SU-DHL-6 (cell line): ENCODE measurements around the gene THAP3.

Experiments used
- H2AFZ ChIP-seq: fragments of 200-600 bp; sonication (generic); 2 replicates; pipeline ENCODE4 v1.6.1; 2014; ENCODE audit warnings: low read depth, mild to moderate bottlenecking, moderate library complexity, mixed read lengths, antibody characterized with exemption, low read length; ENCODE audit not compliant: severe bottlenecking
- H3F3A ChIP-seq: fragments of 200-600 bp; shearing (Covaris generic); 2 replicates; pipeline ENCODE4 v1.6.0; 2016; ENCODE audit warnings: antibody characterized with exemption, mild to moderate bottlenecking; ENCODE audit not compliant: insufficient read depth
- H3K27ac ChIP-seq: fragments of 200-600 bp; sonication (generic); 2 replicates; pipeline ENCODE4 v1.5.1; 2016; ENCODE audit warnings: low read depth, mild to moderate bottlenecking, low read length, moderate library complexity, mixed read lengths
- H3K27me3 ChIP-seq: fragments of 200-600 bp; sonication (generic), shearing (Covaris generic); 2 replicates; pipeline ENCODE4 v1.6.0; 2014; ENCODE audit warnings: mild to moderate bottlenecking, low read length
- H3K36me3 ChIP-seq: fragments of 200-600 bp; sonication (generic); 2 replicates; pipeline ENCODE4 v1.6.1; 2014; ENCODE audit warnings: mild to moderate bottlenecking, low read length, mixed read lengths
- H3K4me2 ChIP-seq: fragments of 300-600, 200-600 bp; shearing (Covaris generic), sonication (generic); 2 replicates; pipeline ENCODE4 v1.6.0; 2014; ENCODE audit warnings: low read length, low read depth, mild to moderate bottlenecking; ENCODE audit not compliant: poor library complexity, severe bottlenecking
- H3K4me3 ChIP-seq: fragments of 200-600 bp; sonication (generic); 2 replicates; pipeline ENCODE4 v1.5.1; 2014; ENCODE audit warnings: antibody characterized with exemption, low read length, mild to moderate bottlenecking, mixed read lengths; ENCODE audit not compliant: insufficient read depth, poor library complexity, severe bottlenecking
- H3K79me2 ChIP-seq: fragments of 200-600 bp; sonication (generic); 2 replicates; pipeline ENCODE4 v1.6.1; 2014; ENCODE audit warnings: mild to moderate bottlenecking, low read length, moderate library complexity; ENCODE audit not compliant: insufficient read depth
- H3K9ac ChIP-seq: fragments of 200-600 bp; sonication (generic); 2 replicates; pipeline ENCODE4 v1.7.0; 2014; ENCODE audit warnings: mild to moderate bottlenecking, low read length
- H3K9me2 ChIP-seq: fragments of 200-600 bp; sonication (generic); replicated peaks from 2 replicates; pipeline ENCODE4 v1.6.1; 2014; ENCODE audit warnings: low read length; ENCODE audit not compliant: insufficient read depth
- H3K9me3 ChIP-seq: fragments of 200-600 bp; sonication (generic); 2 replicates; pipeline ENCODE4 v1.6.1; 2014; ENCODE audit warnings: low read length, mixed read lengths; ENCODE audit not compliant: insufficient read depth
- H4K20me1 ChIP-seq: fragments of 200-600 bp; sonication (generic); 2 replicates; pipeline ENCODE4 v1.6.1; 2014; ENCODE audit warnings: low read depth, mild to moderate bottlenecking, antibody characterized with exemption, low read length, moderate library complexity, mixed read lengths
- CTCF ChIP-seq: fragments of 200-600 bp; sonication (generic); IDR thresholded peaks from one replicate; pipeline ENCODE4 v1.5.1; 2017; ENCODE audit warnings: antibody characterized with exemption, mild to moderate bottlenecking, low read length, moderate library complexity; ENCODE audit not compliant: insufficient read depth, poor library complexity, severe bottlenecking
- EZH2phosphoT487 ChIP-seq: fragments of 200-600 bp; sonication (generic), shearing (Covaris generic); conservative IDR thresholded peaks from 2 replicates; pipeline ENCODE4 v1.6.1; 2018; ENCODE audit warnings: mild to moderate bottlenecking, antibody characterized with exemption, low read length, moderate library complexity, mixed read lengths

Gene THAP3

GRCh38 chr1:6646499-6647148, 22.0 kb downstream of the THAP3 start:
- Histone ChIP-seq H3K9me3 (no peaks in the 10 kb centered on the region), H3F3A (no peaks in the 10 kb centered on the region), H3K9ac (no peak overlapping the region), H3K27ac (no peak overlapping the region), H3K9me2 (no peaks in the 10 kb centered on the region), H3K4me3 (no peak overlapping the region), H4K20me1 (no peaks in the 10 kb centered on the region), H3K79me2 (no peaks in the 10 kb centered on the region), H2AFZ (no peak overlapping the region), H3K27me3 (no peaks in the 10 kb centered on the region), H3K36me3 (no peaks in the 10 kb centered on the region), H3K4me2 (no peak overlapping the region)
- no peak for TF ChIP-seq EZH2phosphoT487
- TF ChIP-seq CTCF: peak; percentile 27

DNA sequence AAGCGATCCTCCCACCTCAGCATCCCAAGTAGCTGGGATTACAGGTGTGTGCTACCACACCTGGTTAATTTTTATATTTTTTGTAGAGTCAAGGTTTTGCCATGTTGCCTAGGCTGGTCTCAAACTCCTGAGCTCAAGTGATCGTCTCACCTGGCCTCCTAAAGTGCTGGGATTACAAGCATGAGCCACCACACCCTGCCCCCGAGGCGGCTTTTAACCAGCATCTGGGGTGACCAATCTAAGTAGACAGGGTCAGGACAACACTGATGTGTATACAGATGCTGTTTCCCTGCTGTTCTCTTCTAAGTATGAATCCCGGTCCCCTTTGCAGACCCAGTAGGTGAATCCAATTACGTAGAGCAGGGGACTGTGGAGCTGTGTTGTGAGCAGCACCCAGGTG, 23.9 kb downstream of the THAP3 start:
- Histone ChIP-seq H3K9me2 (no peaks in the 10 kb centered on the region), H3K27ac (no peak overlapping the region), H3K4me2 (no peak overlapping the region), H3F3A (no peaks in the 10 kb centered on the region), H3K79me2 (no peaks in the 10 kb centered on the region), H3K9me3 (no peaks in the 10 kb centered on the region), H4K20me1 (no peaks in the 10 kb centered on the region), H3K9ac (no peak overlapping the region), H3K27me3 (no peaks in the 10 kb centered on the region), H2AFZ (no peak overlapping the region), H3K36me3 (no peaks in the 10 kb centered on the region), H3K4me3 (no peak overlapping the region)
- TF ChIP-seq EZH2phosphoT487: no peak
- no peak for TF ChIP-seq CTCF

- Histone ChIP-seq H2AFZ (no peak overlapping the region), H4K20me1 (no peaks in the 10 kb centered on the region), H3K4me3 (no peak overlapping the region), H3K9me2 (no peaks in the 10 kb centered on the region), H3K36me3 (no peaks in the 10 kb centered on the region; the same call in 1 of the 2 replicates), H3F3A (no peaks in the 10 kb centered on the region), H3K9ac (no peak overlapping the region), H3K9me3 (no peaks in the 10 kb centered on the region), H3K4me2 (no peak overlapping the region), H3K79me2 (no peaks in the 10 kb centered on the region), H3K27me3 (no peaks in the 10 kb centered on the region), H3K27ac (no peak overlapping the region)
- TF ChIP-seq CTCF: no peak
- no peak for TF ChIP-seq EZH2phosphoT487
These were observed 27.2 kb downstream of the THAP3 start for GRCh38 chr1:6651909-6652308.
